Measurements from ENCODE around the gene ARHGAP31.
"Not testable (repeated sequence)": the region's sequence is repeated elsewhere in the genome, so short reads cannot be mapped to it uniquely, and the experiment has no call there.

GRCh38 chr3:119355608-119356007 is 61.4 kb downstream of the ARHGAP31 start:
- TF ChIP-seq CTCF (IDR thresholded peaks at IDR 0.05; ENCODE audit: insufficient read depth, low read length, poor library complexity, severe bottlenecking); EZH2phosphoT487 (conservative IDR thresholded peaks at IDR 0.05; ENCODE audit: low read length): not testable (repeated sequence)

Data from SU-DHL-6 (cell line).